ENCODE results near the gene PTPRJ.

DNA sequence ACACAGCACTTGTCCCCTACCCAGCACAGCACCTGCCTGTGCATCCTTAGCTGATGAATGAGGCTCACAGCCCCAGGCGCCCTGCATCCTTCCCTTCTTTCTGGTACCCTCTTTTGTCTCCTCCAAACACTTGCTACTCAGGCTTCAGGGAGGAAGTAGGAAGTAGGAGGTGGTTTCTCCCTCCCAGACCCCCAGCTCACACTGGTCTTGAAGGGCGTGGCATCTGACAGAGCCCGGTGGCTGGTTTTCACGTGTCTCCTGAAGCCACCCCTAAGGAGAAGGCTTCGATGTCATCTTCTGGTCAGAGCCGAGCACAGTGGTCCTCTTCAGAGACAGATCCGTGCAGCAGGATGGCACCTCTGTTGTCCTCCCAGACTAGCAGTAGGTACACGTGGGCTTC is 109.8 kb downstream of the PTPRJ start:
- TF ChIP-seq, protein P1, sequence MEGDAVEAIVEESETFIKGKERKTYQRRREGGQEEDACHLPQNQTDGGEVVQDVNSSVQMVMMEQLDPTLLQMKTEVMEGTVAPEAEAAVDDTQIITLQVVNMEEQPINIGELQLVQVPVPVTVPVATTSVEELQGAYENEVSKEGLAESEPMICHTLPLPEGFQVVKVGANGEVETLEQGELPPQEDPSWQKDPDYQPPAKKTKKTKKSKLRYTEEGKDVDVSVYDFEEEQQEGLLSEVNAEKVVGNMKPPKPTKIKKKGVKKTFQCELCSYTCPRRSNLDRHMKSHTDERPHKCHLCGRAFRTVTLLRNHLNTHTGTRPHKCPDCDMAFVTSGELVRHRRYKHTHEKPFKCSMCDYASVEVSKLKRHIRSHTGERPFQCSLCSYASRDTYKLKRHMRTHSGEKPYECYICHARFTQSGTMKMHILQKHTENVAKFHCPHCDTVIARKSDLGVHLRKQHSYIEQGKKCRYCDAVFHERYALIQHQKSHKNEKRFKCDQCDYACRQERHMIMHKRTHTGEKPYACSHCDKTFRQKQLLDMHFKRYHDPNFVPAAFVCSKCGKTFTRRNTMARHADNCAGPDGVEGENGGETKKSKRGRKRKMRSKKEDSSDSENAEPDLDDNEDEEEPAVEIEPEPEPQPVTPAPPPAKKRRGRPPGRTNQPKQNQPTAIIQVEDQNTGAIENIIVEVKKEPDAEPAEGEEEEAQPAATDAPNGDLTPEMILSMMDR (IDR thresholded peaks at IDR 0.05): no peak
- no peak for TF ChIP-seq POLR2A (IDR thresholded peaks at IDR 0.05)
